Measurements from ENCODE around the gene XPO5.

DNA sequence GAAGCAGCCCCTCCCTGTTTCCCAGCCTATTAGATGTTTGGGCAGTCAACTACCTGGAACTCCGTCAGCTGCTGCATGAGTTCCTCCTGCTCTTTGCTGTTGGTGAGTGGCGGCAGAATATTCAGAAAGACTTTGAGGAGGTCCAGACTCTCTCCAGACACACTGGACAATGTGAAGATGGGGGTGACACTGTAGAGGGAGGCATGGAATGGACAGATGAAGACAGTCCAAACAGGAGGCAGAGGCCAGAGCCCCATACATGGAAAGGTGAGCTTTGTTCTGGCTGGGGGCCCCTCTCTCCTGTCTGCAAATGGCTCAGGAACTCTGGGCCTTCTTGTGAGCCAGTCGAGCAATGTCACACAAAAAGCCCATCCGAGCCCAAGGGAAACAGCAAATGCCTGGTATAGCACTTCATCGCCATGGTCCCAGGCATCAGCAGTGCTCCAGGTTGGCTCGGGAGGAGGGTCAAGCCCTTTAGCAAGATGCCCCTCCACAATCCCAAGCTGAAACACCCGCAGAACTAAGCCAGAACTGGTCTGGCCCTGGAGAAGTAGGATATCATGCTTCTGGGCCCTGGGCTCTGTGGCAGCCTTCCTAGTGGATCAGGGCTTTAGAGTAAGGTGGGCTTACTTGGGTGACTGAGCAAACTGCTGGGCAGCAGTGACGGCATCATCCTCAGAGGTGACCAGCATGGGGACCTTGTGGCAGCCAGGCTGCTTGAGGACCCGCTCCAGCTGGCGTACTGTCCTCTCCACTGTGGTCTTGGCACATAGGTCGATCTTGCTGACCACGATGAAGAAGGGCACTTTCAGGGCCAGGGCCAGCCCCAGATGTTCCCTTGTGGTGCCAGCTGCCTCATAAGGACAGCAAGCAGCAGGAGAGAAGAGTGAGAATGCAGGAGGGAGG is 48.3 kb upstream of the XPO5 start:
- no peak for TF ChIP-seq POLR2AphosphoS5 (IDR thresholded peaks at IDR 0.05; ENCODE audit: low read depth, low read length)
- TF ChIP-seq, protein P1, sequence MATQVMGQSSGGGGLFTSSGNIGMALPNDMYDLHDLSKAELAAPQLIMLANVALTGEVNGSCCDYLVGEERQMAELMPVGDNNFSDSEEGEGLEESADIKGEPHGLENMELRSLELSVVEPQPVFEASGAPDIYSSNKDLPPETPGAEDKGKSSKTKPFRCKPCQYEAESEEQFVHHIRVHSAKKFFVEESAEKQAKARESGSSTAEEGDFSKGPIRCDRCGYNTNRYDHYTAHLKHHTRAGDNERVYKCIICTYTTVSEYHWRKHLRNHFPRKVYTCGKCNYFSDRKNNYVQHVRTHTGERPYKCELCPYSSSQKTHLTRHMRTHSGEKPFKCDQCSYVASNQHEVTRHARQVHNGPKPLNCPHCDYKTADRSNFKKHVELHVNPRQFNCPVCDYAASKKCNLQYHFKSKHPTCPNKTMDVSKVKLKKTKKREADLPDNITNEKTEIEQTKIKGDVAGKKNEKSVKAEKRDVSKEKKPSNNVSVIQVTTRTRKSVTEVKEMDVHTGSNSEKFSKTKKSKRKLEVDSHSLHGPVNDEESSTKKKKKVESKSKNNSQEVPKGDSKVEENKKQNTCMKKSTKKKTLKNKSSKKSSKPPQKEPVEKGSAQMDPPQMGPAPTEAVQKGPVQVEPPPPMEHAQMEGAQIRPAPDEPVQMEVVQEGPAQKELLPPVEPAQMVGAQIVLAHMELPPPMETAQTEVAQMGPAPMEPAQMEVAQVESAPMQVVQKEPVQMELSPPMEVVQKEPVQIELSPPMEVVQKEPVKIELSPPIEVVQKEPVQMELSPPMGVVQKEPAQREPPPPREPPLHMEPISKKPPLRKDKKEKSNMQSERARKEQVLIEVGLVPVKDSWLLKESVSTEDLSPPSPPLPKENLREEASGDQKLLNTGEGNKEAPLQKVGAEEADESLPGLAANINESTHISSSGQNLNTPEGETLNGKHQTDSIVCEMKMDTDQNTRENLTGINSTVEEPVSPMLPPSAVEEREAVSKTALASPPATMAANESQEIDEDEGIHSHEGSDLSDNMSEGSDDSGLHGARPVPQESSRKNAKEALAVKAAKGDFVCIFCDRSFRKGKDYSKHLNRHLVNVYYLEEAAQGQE (IDR thresholded peaks at IDR 0.05; ENCODE audit: insufficient read depth in 1 of 2, low read depth in 2 of 2, low read length in 2 of 2): no peak
- TF ChIP-seq TAF1 (IDR thresholded peaks at IDR 0.05; ENCODE audit: borderline replicate concordance, insufficient read depth, low read length): no peak
- TF ChIP-seq SIN3A (IDR thresholded peaks at IDR 0.05; ENCODE audit: borderline replicate concordance, insufficient read depth, low read length): no peak

Data from PFSK-1 (cell line).